Gastroesophageal sphincter (tissue), 4 donors: ENCODE data around the gene NR2F6. TPM values are rescaled to one million over a fixed set of nuclear protein-coding genes. Genes with fewer than 3 reads are reported as not detected.

Source experiments
- ATAC-seq: fragments of 150-250 bp; one replicate; pipeline ENCODE4 v1.9.1; 2016; ENCODE audit warnings: mild to moderate bottlenecking, moderate library complexity
- H3K27ac ChIP-seq, 4 donors: fragments of 200-600 bp; sonication (generic) in 3 of 4; 1 replicate in 3 of 4; 2 replicates in 1 of 4; pipeline ENCODE4 v1.5.1; 2016 to 2019
- H3K27me3 ChIP-seq: fragments of 200-600 bp; sonication (generic); one replicate; pipeline ENCODE4 v1.5.1; 2019
- H3K36me3 ChIP-seq, 2 donors: fragments of 200-600 bp; sonication (generic); one replicate each; pipeline ENCODE4 v1.5.1; 2019; ENCODE audit warnings: control low read depth in 1 of 2
- H3K4me1 ChIP-seq, 3 donors: fragments of 200-600 bp; sonication (generic); 1 replicate in 2 of 3; 2 replicates in 1 of 3; pipeline ENCODE4 v1.5.1; 2016 to 2019; ENCODE audit warnings: control low read depth in 2 of 3
- H3K4me3 ChIP-seq, 2 donors: fragments of 200-600 bp; sonication (generic); one replicate each; pipeline ENCODE4 v1.5.1; 2019; ENCODE audit warnings: mild to moderate bottlenecking in 1 of 2, moderate library complexity in 1 of 2
- H3K9me3 ChIP-seq, 3 donors: fragments of 200-600 bp; sonication (generic); one replicate each; pipeline ENCODE4 v1.5.1; 2017 to 2019; ENCODE audit warnings: control low read depth in 2 of 3
- CTCF ChIP-seq, 4 experiments: fragments of 200-600 bp in 2 of 4; fragments of 450-650 bp in 2 of 4; sonication (generic) in 1 of 4; IDR thresholded peaks; one replicate each; pipeline ENCODE4 v1.5.1; 2017 to 2019; ENCODE audit warnings: antibody characterized with exemption in 4 of 4, mild to moderate bottlenecking in 2 of 4, moderate library complexity in 2 of 4
- EP300 ChIP-seq: sonication (generic); formaldehyde crosslinking; IDR thresholded peaks from one replicate; pipeline ENCODE4 v1.6.1; 2017; ENCODE audit warnings: antibody characterized with exemption, mild to moderate bottlenecking
- POLR2A ChIP-seq, 2 donors: fragments of 450-650 bp; IDR thresholded peaks; one replicate each; pipeline ENCODE4 v1.6.1; 2017; ENCODE audit warnings: antibody characterized with exemption in 2 of 2, mild to moderate bottlenecking in 2 of 2, moderate library complexity in 1 of 2
- POLR2AphosphoS5 ChIP-seq: sonication (generic); formaldehyde crosslinking; IDR thresholded peaks from one replicate; pipeline ENCODE4 v1.6.1; 2017; ENCODE audit warnings: antibody characterized with exemption
- WGBS, 2 donors: methylation state at CpG; one replicate each; pipeline ENCODE4 v1.1.5; 2018; ENCODE audit warnings: low coverage in 1 of 2; 5-methylcytosine and 5-hydroxymethylcytosine counted together
- total RNA-seq, 4 donors: library from RNA; depleted of rRNA; stranded (reverse); fragments of >200 nt; gene quantifications; one replicate each; pipeline ENCODE4 v1.1.0, GENCODE V29; 2016

NR2F6 gene
- total RNA-seq, 4 donors from 2014 or later: 33.9 to 71.9 (median 60.2) TPM

- Histone ChIP-seq H3K4me3 (no peak overlapping the region), H3K36me3 (peaks cover 0 to 37% of the 10 kb centered on the region in 2 donors), H3K9me3 (no peaks in the 10 kb centered on the region), H3K27ac (peak overlapping the region in 3 of 4 donors; percentile 73 to 87 (median 86)), H3K4me1 (peaks cover 0 to 62% (median 33%) of the 10 kb centered on the region in 3 donors), H3K27me3 (no peaks in the 10 kb centered on the region)
- WGBS, 2 donors: 49 to 73% methylated on average over 3 to 6 of the region's 24 CpGs
- TF ChIP-seq CTCF (IDR thresholded peaks at IDR 0.05): no peak
- no peak for ATAC-seq
Measured at GRCh38 chr19:17240062-17240752, 5.5 kb downstream of the NR2F6 start.

- no peaks in the 10 kb centered on the region for H3K27me3 ChIP-seq
- no peak for TF ChIP-seq POLR2A (IDR thresholded peaks at IDR 0.05)
- TF ChIP-seq CTCF (IDR thresholded peaks at IDR 0.05): no peak
- TF ChIP-seq EP300: no peak
- TF ChIP-seq POLR2AphosphoS5: no peak
- H3K27ac ChIP-seq: no peak overlapping the region
- whole genome bisulfite sequencing, 2 donors: 69 to 87% methylated on average over 3 to 11 of the region's 13 CpGs
- H3K4me1 ChIP-seq: peaks cover 0 to 58% (median 31%) of the 10 kb centered on the region in 3 donors
- no peak for ATAC-seq
- no peaks in the 10 kb centered on the region for H3K9me3 ChIP-seq
- H3K4me3 ChIP-seq: no peak overlapping the region
- H3K36me3 ChIP-seq: peaks cover 0 to 46% of the 10 kb centered on the region in 2 donors
Measured at GRCh38 chr19:17237747-17238706, 7.7 kb downstream of the NR2F6 start.

GRCh38 chr19:17236811-17237543 is 8.7 kb downstream of the NR2F6 start:
- no peaks in the 10 kb centered on the region for H3K9me3 ChIP-seq
- peaks cover 0 to 57% of the 10 kb centered on the region in 2 donors for H3K36me3 ChIP-seq
- WGBS, 2 donors: 79 to 93% methylated on average over 6 to 17 of the region's 18 CpGs
- no peak overlapping the region for H3K4me3 ChIP-seq
- no peak for TF ChIP-seq EP300
- TF ChIP-seq POLR2AphosphoS5: no peak
- TF ChIP-seq POLR2A (IDR thresholded peaks at IDR 0.05): no peak
- TF ChIP-seq CTCF (IDR thresholded peaks at IDR 0.05): no peak
- H3K4me1 ChIP-seq: peaks cover 0 to 47% (median 21%) of the 10 kb centered on the region in 3 donors
- no peak for ATAC-seq
- peak overlapping the region in 3 of 4 donors; percentile 80 to 87 (median 84) for H3K27ac ChIP-seq
- no peaks in the 10 kb centered on the region for H3K27me3 ChIP-seq

- Histone ChIP-seq H3K27me3 (no peaks in the 10 kb centered on the region), H3K36me3 (peaks cover 0 to 65% of the 10 kb centered on the region in 2 donors), H3K9me3 (no peaks in the 10 kb centered on the region), H3K4me1 (peaks cover 0 to 39% (median 13%) of the 10 kb centered on the region in 3 donors), H3K4me3 (peak overlapping the region; percentile 35 to 63), H3K27ac (peak overlapping the region in 3 of 4 donors; percentile 80 to 87 (median 84))
- ATAC-seq: peak; percentile 42
- TF ChIP-seq POLR2A (IDR thresholded peaks at IDR 0.05) (no peak), POLR2AphosphoS5 (no peak), CTCF (IDR thresholded peaks at IDR 0.05) (no peak), EP300 (no peak)
- 0 to 20% methylated on average over 2 to 3 of the region's 27 CpGs for WGBS, 2 donors
Measured at GRCh38 chr19:17235971-17236777, 9.5 kb downstream of the NR2F6 start.
